GM21825 (cell line): Measurements from ENCODE around the gene KRT8.
"Not testable (repeated sequence)": the region's sequence is repeated elsewhere in the genome, so short reads cannot be mapped to it uniquely, and the experiment has no call there.

ENCODE experiments used
- ATAC-seq: cut with Tn5 transposase; IDR thresholded peaks from one replicate; pipeline ENCODE4 v1.9.1; 2021; ENCODE audit warnings: mild to moderate bottlenecking, moderate library complexity; ENCODE audit not compliant: unreplicated experiment

Gene KRT8

GRCh38 chr12:52874573-52875435 is 30.1 kb downstream of the KRT8 start:
- no peak for ATAC-seq

- no peak for ATAC-seq
Measured at GRCh38 chr12:52873832-52874572, 30.9 kb downstream of the KRT8 start.

- ATAC-seq: no peak
Measured at GRCh38 chr12:52873513-52873831, 31.4 kb downstream of the KRT8 start.

GRCh38 chr12:52872644-52873389 is 32.1 kb downstream of the KRT8 start:
- ATAC-seq: no peak

- no peak for ATAC-seq
Measured at GRCh38 chr12:52871291-52872039, 33.4 kb downstream of the KRT8 start.

GRCh38 chr12:52870361-52871290 is 34.2 kb downstream of the KRT8 start:
- ATAC-seq: peak; percentile 50

- no peak for ATAC-seq
Measured at GRCh38 chr12:52867642-52868041, 37.2 kb downstream of the KRT8 start.

GRCh38 chr12:52867152-52867551 is 37.7 kb downstream of the KRT8 start:
- ATAC-seq: no peak

GRCh38 chr12:52865090-52865944 is 39.6 kb downstream of the KRT8 start:
- no peak for ATAC-seq

GRCh38 chr12:52862023-52862422 is 42.9 kb downstream of the KRT8 start:
- ATAC-seq: no peak

- ATAC-seq: no peak
Measured at GRCh38 chr12:52861511-52861910, 43.4 kb downstream of the KRT8 start.

- ATAC-seq: no peak
Measured at GRCh38 chr12:52860102-52860823, 44.6 kb downstream of the KRT8 start.

GRCh38 chr12:52857500-52857899 is 47.4 kb downstream of the KRT8 start:
- no peak for ATAC-seq

- ATAC-seq: no peak
Measured at GRCh38 chr12:52856787-52857186, 48.1 kb downstream of the KRT8 start.

GRCh38 chr12:52856077-52856476 is 48.8 kb downstream of the KRT8 start:
- not testable (repeated sequence) for ATAC-seq

- no peak for ATAC-seq
Measured at GRCh38 chr12:52851787-52852186, 53.1 kb downstream of the KRT8 start.

GRCh38 chr12:52850681-52851080 is 54.2 kb downstream of the KRT8 start:
- ATAC-seq: no peak

GRCh38 chr12:52849511-52849910 is 55.4 kb downstream of the KRT8 start:
- no peak for ATAC-seq
